Peyer's patch (tissue), 4 donors: ENCODE data around the gene TOMM22.

ENCODE experiments used
- CTCF ChIP-seq, 6 experiments: fragments of 450-650 bp in 4 of 6; fragments of 200-600 bp in 2 of 6; sonication (generic) in 1 of 6; IDR thresholded peaks; one replicate each; pipeline ENCODE4 v1.5.1; 2017 to 2019; ENCODE audit warnings: antibody characterized with exemption in 6 of 6, mild to moderate bottlenecking in 3 of 6, moderate library complexity in 1 of 6
- POLR2A ChIP-seq, 2 donors: fragments of 450-650 bp; IDR thresholded peaks; one replicate each; pipeline ENCODE4 v1.5.1; 2017; ENCODE audit warnings: antibody characterized with exemption in 2 of 2, mild to moderate bottlenecking in 2 of 2, moderate library complexity in 2 of 2

- TF ChIP-seq CTCF (IDR thresholded peaks at IDR 0.05) (no peak), POLR2A (IDR thresholded peaks at IDR 0.05) (no peak)
Observed at GRCh38 chr22:38641476-38642040, 40.2 kb upstream of the TOMM22 start.
